Stimulated activated CD8-positive, alpha-beta memory T cell treated with anti-CD3 and anti-CD28 coated beads, Interleukin-12 subunit alpha, Interleukin-12 subunit beta, amount 100 ng/mL, for 4 hours (primary cell): ENCODE data around the gene SCUBE3.

Experiments
- DNase-seq: peaks from one replicate; pipeline ENCODE4 v3.0.0-alpha.2; 2020; ENCODE audit warnings: low read depth

The SCUBE3 gene

GRCh38 chr6:35213824-35214756 is at the start of gene SCUBE3:
Gene SCUBE3, plus strand, starts transcription at chr6:35213956. Its CDS starts 463 bp downstream, at chr6:35214419.
- no peak for DNase-seq

- no peak for DNase-seq
Measured at GRCh38 chr6:35164277-35164676, 49.5 kb upstream of the SCUBE3 start.

GRCh38 chr6:35164868-35165267 is 48.9 kb upstream of the SCUBE3 start:
- DNase-seq: no peak

- no peak for DNase-seq
Measured at GRCh38 chr6:35165630-35166071, 48.1 kb upstream of the SCUBE3 start.

- DNase-seq: no peak
Measured at GRCh38 chr6:35166116-35166515, 47.6 kb upstream of the SCUBE3 start.

- no peak for DNase-seq
Measured at GRCh38 chr6:35166520-35166919, 47.2 kb upstream of the SCUBE3 start.

GRCh38 chr6:35167505-35167904 is 46.3 kb upstream of the SCUBE3 start:
- DNase-seq: no peak

- DNase-seq: no peak
Measured at GRCh38 chr6:35168461-35168861, 45.3 kb upstream of the SCUBE3 start.

- DNase-seq: no peak
Measured at GRCh38 chr6:35170166-35170565, 43.6 kb upstream of the SCUBE3 start.

- DNase-seq: no peak
Measured at GRCh38 chr6:35170891-35171290, 42.9 kb upstream of the SCUBE3 start.

GRCh38 chr6:35173044-35173426 is 40.7 kb upstream of the SCUBE3 start:
- no peak for DNase-seq

- DNase-seq: no peak
Measured at GRCh38 chr6:35173427-35174087, 40.2 kb upstream of the SCUBE3 start.

- DNase-seq: no peak
Measured at GRCh38 chr6:35174088-35174434, 39.7 kb upstream of the SCUBE3 start.

GRCh38 chr6:35174501-35174900 is 39.3 kb upstream of the SCUBE3 start:
- no peak for DNase-seq

- DNase-seq: no peak
Measured at GRCh38 chr6:35176301-35177024, 37.3 kb upstream of the SCUBE3 start.

GRCh38 chr6:35177157-35177556 is 36.6 kb upstream of the SCUBE3 start:
- no peak for DNase-seq

- DNase-seq: no peak
Measured at GRCh38 chr6:35177596-35177995, 36.2 kb upstream of the SCUBE3 start.

GRCh38 chr6:35178012-35178411 is 35.7 kb upstream of the SCUBE3 start:
- DNase-seq: no peak

GRCh38 chr6:35178932-35179832 is 34.6 kb upstream of the SCUBE3 start:
- DNase-seq: no peak

- no peak for DNase-seq
Measured at GRCh38 chr6:35179901-35180535, 33.7 kb upstream of the SCUBE3 start.

- no peak for DNase-seq
Measured at GRCh38 chr6:35181308-35181932, 32.3 kb upstream of the SCUBE3 start.
